Glutamatergic neuron (in vitro differentiated cells): Measurements from ENCODE around the gene CAMK1G. TPM values are rescaled to one million over a fixed set of nuclear protein-coding genes. Genes with fewer than 3 reads are reported as not detected.

Experiments used
- DNase-seq: peaks from one replicate; pipeline ENCODE4 v3.0.0; 2022
- H3K27ac Mint-ChIP-seq: one replicate; pipeline ENCODE4 v1.8.0; 2020; ENCODE audit warnings: mild to moderate bottlenecking, mixed read lengths, inconsistent platforms; ENCODE audit not compliant: unreplicated experiment
- H3K27me3 Mint-ChIP-seq: one replicate; pipeline ENCODE4 v1.8.0; 2020; ENCODE audit warnings: mild to moderate bottlenecking, moderate library complexity, mixed read lengths, inconsistent platforms; ENCODE audit not compliant: unreplicated experiment
- H3K36me3 Mint-ChIP-seq: one replicate; pipeline ENCODE4 v1.8.0; 2020; ENCODE audit warnings: mild to moderate bottlenecking, mixed read lengths, inconsistent platforms; ENCODE audit not compliant: unreplicated experiment
- H3K4me1 Mint-ChIP-seq: one replicate; pipeline ENCODE4 v1.8.0; 2020; ENCODE audit warnings: mild to moderate bottlenecking, low read depth, mixed read lengths, inconsistent platforms; ENCODE audit not compliant: unreplicated experiment
- H3K4me3 Mint-ChIP-seq: one replicate; pipeline ENCODE4 v1.8.0; 2020; ENCODE audit warnings: mild to moderate bottlenecking, mixed read lengths, inconsistent platforms; ENCODE audit not compliant: unreplicated experiment
- H3K9me3 Mint-ChIP-seq: one replicate; pipeline ENCODE4 v1.8.0; 2020; ENCODE audit warnings: mild to moderate bottlenecking, moderate library complexity, mixed read lengths, inconsistent platforms; ENCODE audit not compliant: unreplicated experiment
- microRNA-seq: library from miRNA; unstranded; fragments of <30 nt; microRNA quantifications from one replicate; pipeline ENCODE4, GENCODE V29; 2020; ENCODE audit not compliant: unreplicated experiment
- total RNA-seq: library from RNA; stranded (reverse); fragmentation: NEBNext Ultra II Directional; extraction: Animal tissue kit (Norgen Biotek cat#: 25700); gene quantifications from one replicate; pipeline ENCODE4 v1.2.1, GENCODE V29; 2021; ENCODE audit not compliant: unreplicated experiment
- TF ChIP-seq, protein P1 (sequence below): fragments of 200-600 bp; sonication (generic); IDR thresholded peaks from one replicate; pipeline ENCODE4 v1.5.0; 2021; ENCODE audit not compliant: partially characterized antibody, unreplicated experiment

CAMK1G gene
- total RNA-seq, 1 donor from 2014 or later = 2.0 TPM

DNA sequence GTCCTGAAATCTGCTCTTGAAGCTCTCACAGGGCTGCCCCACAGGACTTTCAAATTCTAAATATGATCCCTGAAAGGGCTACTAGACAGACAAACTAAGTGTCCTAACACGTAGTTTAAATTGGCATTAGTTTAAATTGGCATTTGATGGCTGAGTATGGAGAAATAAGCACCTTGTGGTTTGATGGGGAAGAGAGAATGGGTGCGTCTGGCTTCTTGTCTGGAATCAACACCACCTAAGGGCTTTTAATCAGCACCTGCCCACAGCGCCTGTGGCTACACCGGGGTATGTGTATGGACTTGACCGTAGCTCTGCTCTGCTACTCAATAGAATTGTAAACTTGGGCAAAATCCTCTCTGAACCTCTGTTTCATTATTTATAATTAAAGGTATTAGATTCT is 74.4 kb downstream of the CAMK1G start:
- H3K27me3 Mint-ChIP-seq = no peaks in the 10 kb centered on the region
- H3K4me1 Mint-ChIP-seq = peaks cover 21% of the 10 kb centered on the region
- H3K9me3 Mint-ChIP-seq = peaks cover 3% of the 10 kb centered on the region
- DNase-seq = no peak
- H3K4me3 Mint-ChIP-seq = no peak overlapping the region
- H3K27ac Mint-ChIP-seq = peak overlapping the region; percentile 13
- TF ChIP-seq, protein P1, sequence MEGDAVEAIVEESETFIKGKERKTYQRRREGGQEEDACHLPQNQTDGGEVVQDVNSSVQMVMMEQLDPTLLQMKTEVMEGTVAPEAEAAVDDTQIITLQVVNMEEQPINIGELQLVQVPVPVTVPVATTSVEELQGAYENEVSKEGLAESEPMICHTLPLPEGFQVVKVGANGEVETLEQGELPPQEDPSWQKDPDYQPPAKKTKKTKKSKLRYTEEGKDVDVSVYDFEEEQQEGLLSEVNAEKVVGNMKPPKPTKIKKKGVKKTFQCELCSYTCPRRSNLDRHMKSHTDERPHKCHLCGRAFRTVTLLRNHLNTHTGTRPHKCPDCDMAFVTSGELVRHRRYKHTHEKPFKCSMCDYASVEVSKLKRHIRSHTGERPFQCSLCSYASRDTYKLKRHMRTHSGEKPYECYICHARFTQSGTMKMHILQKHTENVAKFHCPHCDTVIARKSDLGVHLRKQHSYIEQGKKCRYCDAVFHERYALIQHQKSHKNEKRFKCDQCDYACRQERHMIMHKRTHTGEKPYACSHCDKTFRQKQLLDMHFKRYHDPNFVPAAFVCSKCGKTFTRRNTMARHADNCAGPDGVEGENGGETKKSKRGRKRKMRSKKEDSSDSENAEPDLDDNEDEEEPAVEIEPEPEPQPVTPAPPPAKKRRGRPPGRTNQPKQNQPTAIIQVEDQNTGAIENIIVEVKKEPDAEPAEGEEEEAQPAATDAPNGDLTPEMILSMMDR = no peak
- H3K36me3 Mint-ChIP-seq = no peaks in the 10 kb centered on the region

DNA sequence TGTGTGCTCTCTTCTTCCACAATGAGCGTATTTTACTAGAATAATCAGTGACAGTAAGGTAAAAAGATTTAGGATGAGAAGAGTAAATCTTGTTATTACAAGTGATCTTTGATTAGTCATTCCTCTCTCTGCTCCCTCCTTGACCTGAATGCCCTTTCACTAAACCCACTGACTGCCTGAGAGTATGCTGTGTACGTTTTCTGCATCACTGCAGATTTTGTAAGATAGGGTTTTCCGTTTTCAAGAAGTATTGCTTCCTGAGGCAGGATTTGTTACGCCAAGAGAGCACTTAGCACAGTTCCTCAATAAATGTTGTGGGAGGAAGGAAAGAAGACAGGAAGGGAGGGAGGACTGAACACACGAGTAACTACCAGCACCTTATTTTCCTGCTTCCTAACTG is 76.4 kb downstream of the CAMK1G start:
- no peak for DNase-seq
- TF ChIP-seq, protein P1 = no peak
- Mint-ChIP-seq H3K36me3 (no peaks in the 10 kb centered on the region), H3K4me1 (peaks cover 18% of the 10 kb centered on the region), H3K27ac (no peak overlapping the region), H3K27me3 (no peaks in the 10 kb centered on the region), H3K4me3 (no peak overlapping the region), H3K9me3 (peaks cover 3% of the 10 kb centered on the region)

DNA sequence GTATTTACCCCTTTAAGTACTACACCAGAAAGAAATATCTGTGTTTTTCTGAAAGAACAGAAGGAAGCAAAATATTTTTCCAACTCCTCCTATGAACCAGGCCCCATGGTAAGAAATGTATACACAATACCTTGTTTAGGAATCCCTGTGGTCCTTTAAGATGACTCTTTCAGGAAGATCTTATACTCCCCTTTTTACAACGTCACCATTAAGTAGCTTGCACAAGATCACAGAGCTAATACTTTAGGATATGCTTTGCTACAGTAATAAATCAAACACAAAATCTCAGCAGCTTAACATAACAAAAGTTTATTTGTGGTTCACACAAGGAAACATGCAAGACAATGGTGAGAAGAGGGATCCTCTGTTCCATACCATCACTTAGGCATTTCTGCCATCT is 77.6 kb downstream of the CAMK1G start:
- H3K9me3 Mint-ChIP-seq = peaks cover 2% of the 10 kb centered on the region
- H3K4me1 Mint-ChIP-seq = peaks cover 18% of the 10 kb centered on the region
- DNase-seq = no peak
- H3K27me3 Mint-ChIP-seq = no peaks in the 10 kb centered on the region
- TF ChIP-seq, protein P1 = no peak
- H3K36me3 Mint-ChIP-seq = no peaks in the 10 kb centered on the region
- H3K4me3 Mint-ChIP-seq = no peak overlapping the region
- H3K27ac Mint-ChIP-seq = no peak overlapping the region

DNA sequence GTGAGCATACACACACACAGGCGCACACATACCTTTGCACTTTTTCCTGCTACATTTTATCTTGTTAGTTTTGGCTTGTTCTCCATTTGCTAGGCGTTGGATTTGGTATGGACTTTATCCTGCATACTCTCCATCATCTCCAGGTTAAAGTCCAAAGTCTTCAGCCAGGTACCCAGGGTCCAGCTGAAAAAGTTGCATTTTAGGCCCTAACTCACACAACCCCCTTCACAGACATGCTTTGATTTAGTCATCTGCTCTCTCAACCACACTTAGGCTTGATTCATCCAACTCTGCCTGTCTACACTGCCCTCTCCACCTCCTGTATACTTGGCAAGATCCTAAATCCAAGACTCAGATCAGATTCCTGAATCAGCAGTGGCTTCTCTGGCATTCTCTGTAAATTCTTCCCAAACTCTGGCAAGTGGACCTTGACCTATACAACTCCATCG is 79.4 kb downstream of the CAMK1G start:
- H3K4me1 Mint-ChIP-seq = peaks cover 13% of the 10 kb centered on the region
- H3K36me3 Mint-ChIP-seq = no peaks in the 10 kb centered on the region
- TF ChIP-seq, protein P1 = no peak
- no peaks in the 10 kb centered on the region for H3K9me3 Mint-ChIP-seq
- DNase-seq = no peak
- no peak overlapping the region for H3K4me3 Mint-ChIP-seq
- no peaks in the 10 kb centered on the region for H3K27me3 Mint-ChIP-seq
- no peak overlapping the region for H3K27ac Mint-ChIP-seq

Small RNAs within 50 kb of the gene (microRNA-seq; reads per million reads assigned to microRNA genes)
- gene MIR4260 = not detected

Other genes with a start within 250 kb of the CAMK1G start
- gene LAMB3, start 68.7 kb downstream of the CAMK1G start, total RNA-seq = 0.54 TPM
- gene G0S2, start 91.7 kb downstream of the CAMK1G start, total RNA-seq = 2.5 TPM
- gene HSD11B1, start 121.1 kb downstream of the CAMK1G start, total RNA-seq = not detected
- gene TRAF3IP3, start 172.3 kb downstream of the CAMK1G start, total RNA-seq = not detected
- 2.3 TPM for gene C1orf74, start 200.8 kb downstream of the CAMK1G start, total RNA-seq
- 0.47 TPM for gene IRF6, start 222.4 kb downstream of the CAMK1G start, total RNA-seq
- gene UTP25, start 244.3 kb downstream of the CAMK1G start, total RNA-seq = 4.6 TPM